Central memory CD8-positive, alpha-beta T cell (primary cell): ENCODE measurements around the gene MAP3K9.

Experiments used
- ATAC-seq: fragments of 150-1000 bp; cut with Tn5 transposase; replicated peaks from 2 replicates; pipeline ENCODE4 v1.10.0; 2022; ENCODE audit warnings: mild to moderate bottlenecking, moderate FRiP score, moderate number of reproducible peaks; ENCODE audit not compliant: poor library complexity, severe bottlenecking; ENCODE audit errors: extremely low read depth
- DNase-seq, 2 donors: peaks; one replicate each; pipeline ENCODE4 v3.0.0; 2021; ENCODE audit warnings: low spot score in 2 of 2
- H3K27ac Mint-ChIP-seq: one replicate; pipeline ENCODE4 v1.8.0; 2022; ENCODE audit warnings: low read depth, mild to moderate bottlenecking, moderate library complexity, mixed read lengths
- H3K27me3 Mint-ChIP-seq: one replicate; pipeline ENCODE4 v1.8.0; 2022; ENCODE audit warnings: mixed read lengths
- H3K36me3 Mint-ChIP-seq: one replicate; pipeline ENCODE4 v1.8.0; 2022; ENCODE audit warnings: mild to moderate bottlenecking, moderate library complexity, mixed read lengths; ENCODE audit not compliant: insufficient read depth
- H3K4me1 Mint-ChIP-seq: one replicate; pipeline ENCODE4 v1.8.0; 2022; ENCODE audit warnings: mixed read lengths
- H3K4me3 Mint-ChIP-seq: one replicate; pipeline ENCODE4 v1.8.0; 2022; ENCODE audit warnings: mild to moderate bottlenecking, moderate library complexity, mixed read lengths
- H3K9me3 Mint-ChIP-seq: one replicate; pipeline ENCODE4 v1.8.0; 2022; ENCODE audit warnings: mixed read lengths

Gene MAP3K9

DNA sequence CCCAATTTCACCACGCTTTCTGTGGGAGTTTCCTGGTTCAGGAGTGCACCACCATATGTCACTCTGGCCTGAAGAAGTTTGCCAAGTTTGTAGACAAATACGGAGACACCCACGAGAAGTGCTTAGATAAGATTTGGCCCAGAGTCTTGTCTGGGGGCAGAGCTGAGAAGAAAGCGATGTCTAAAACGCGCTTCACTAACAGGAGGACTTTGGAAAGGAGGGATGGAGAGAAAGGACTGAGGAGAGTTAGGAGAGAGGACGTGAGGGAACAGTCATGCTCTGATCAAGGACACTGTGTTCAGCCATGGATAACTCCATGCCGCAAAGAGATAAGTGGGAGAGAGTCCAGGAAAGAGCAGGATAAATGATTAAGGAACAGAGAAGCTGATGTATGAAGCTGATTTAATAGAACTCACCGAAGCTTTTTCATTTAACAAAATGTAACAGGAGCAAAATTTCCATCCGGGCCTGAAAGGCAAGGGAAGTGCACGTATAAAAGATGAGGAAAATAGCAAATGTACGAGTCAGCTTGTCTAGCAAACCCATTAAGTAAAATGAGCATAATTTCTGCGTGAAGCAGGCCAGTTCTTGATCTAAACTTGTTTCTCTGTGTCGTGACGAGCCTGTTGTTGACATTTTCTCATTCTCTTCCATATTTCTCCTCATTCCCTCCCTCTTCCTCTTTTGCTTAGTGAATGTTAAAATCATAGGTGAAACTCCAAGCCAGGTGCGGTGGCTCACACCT, 23.4 kb upstream of the MAP3K9 start:
- no peak overlapping the region for H3K27ac Mint-ChIP-seq

DNA sequence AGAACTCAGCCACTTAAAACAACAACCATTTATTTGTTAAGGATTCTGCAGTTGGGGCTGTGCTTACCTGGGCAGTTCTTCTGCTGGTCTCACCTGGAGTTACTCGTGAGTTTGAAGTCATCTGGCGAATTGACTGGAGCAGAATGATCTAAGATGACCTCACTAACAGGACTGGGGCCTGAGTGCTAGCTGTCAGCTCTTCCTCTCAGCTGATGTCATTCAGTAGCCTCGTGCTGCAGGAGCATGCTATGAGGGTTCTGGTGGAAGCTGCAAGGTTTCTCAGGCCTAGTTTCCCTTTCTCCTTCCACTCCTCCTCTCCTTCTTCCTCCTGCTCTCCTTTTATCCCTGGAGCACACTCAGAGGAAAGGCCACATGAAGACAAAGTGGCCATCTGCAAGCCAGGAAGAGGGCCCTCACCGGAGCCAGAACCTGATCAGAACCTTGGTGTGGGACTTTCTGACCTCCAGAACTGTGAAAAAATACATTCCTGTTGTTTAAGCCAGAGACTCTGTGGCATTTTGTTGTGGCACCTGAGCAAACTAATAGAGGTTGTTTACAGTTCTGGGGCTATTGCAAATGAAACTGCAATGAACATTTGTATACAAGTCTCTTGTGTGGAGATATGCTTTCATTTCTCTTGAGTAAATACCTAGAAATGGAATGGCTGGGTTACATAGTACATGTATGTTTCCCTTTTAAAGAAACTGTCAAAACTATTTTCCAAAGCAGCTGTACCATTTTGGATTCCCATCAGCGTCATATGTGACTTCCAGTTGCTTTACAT, 21.9 kb upstream of the MAP3K9 start:
- H3K36me3 Mint-ChIP-seq = no peaks in the 10 kb centered on the region
- no peaks in the 10 kb centered on the region for H3K27me3 Mint-ChIP-seq
- no peak overlapping the region for H3K27ac Mint-ChIP-seq
- peaks cover 5% of the 10 kb centered on the region for H3K9me3 Mint-ChIP-seq
- no peaks in the 10 kb centered on the region for H3K4me1 Mint-ChIP-seq
- H3K4me3 Mint-ChIP-seq = no peak overlapping the region
- DNase-seq (no peak), ATAC-seq (no peak)

More for the DNA sequence above, 23.4 kb upstream of the MAP3K9 start:
- DNase-seq = no peak
- Mint-ChIP-seq H3K4me3 (no peak overlapping the region), H3K36me3 (no peaks in the 10 kb centered on the region), H3K4me1 (no peaks in the 10 kb centered on the region), H3K27me3 (no peaks in the 10 kb centered on the region), H3K9me3 (peaks cover 5% of the 10 kb centered on the region)
- ATAC-seq = no peak

DNA sequence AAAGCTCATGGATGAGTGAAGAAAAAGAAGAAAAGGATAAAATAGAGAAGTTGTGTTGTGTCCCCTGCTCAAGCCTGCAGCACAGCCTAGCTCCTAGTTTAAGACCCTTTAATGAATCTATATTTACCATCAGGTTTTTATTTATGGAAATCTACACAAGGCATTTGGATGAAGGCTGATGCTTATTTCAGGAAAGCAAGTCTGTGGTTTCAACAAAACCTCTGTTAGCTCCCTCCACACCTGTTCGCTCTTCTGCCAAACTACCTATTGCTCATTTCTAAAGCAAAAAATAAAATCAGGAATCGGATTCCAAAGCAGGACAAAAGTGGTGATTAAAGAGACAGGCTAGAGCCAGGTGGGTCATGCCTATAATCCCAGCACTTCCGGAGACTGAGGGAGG, 18.9 kb upstream of the MAP3K9 start:
- Mint-ChIP-seq H3K27ac (no peak overlapping the region), H3K36me3 (no peaks in the 10 kb centered on the region), H3K4me1 (peaks cover 4% of the 10 kb centered on the region), H3K27me3 (peaks cover 6% of the 10 kb centered on the region), H3K4me3 (no peak overlapping the region), H3K9me3 (no peaks in the 10 kb centered on the region)
- ATAC-seq = no peak
- DNase-seq = no peak

DNA sequence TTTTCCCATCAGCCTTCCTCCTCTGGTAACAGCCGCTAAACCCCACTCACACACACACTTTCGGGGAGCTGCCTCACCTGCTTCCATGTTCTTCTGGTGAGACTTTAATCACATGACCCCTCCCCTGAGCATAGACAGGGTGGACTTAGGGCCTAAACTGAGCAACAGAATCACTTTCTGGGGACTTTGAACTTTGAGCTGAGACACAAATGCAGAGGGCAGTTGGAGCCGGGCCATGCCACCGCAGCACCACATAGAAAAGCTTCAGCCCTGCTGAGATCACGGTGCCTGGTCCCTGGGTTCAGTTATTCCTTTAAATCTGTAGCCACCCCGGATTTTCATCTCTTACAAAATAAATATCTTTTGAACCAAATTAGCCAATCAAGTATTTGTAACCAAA, 18.4 kb upstream of the MAP3K9 start:
- no peak for DNase-seq
- no peak overlapping the region for H3K27ac Mint-ChIP-seq
- ATAC-seq = no peak
- no peak overlapping the region for H3K4me3 Mint-ChIP-seq
- peaks cover 2% of the 10 kb centered on the region for H3K36me3 Mint-ChIP-seq
- no peaks in the 10 kb centered on the region for H3K9me3 Mint-ChIP-seq
- H3K4me1 Mint-ChIP-seq = peaks cover 9% of the 10 kb centered on the region
- H3K27me3 Mint-ChIP-seq = peaks cover 10% of the 10 kb centered on the region

DNA sequence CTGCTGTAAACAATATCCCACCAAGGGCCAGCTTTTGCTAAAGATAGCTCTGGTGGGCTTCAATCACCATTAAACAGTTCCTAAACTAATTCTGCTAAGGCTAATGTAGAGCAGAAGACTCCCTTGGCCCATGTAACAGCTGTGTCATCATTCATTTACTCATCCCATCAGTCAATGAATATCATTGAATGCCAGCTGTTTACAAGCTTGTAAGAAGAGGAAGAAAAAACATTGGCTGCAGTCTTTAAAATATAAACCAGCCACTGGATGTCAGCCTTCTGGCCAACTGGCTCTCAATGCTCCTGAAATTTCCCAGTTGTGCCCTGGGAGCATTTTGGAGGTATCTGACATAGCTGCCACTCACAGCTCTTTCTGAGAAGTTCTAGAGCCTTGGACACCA, 18.0 kb upstream of the MAP3K9 start:
- ATAC-seq (no peak), DNase-seq (no peak)
- Mint-ChIP-seq H3K36me3 (peaks cover 3% of the 10 kb centered on the region), H3K27ac (no peak overlapping the region), H3K9me3 (no peaks in the 10 kb centered on the region), H3K4me3 (no peak overlapping the region), H3K27me3 (peaks cover 13% of the 10 kb centered on the region), H3K4me1 (peaks cover 12% of the 10 kb centered on the region)

DNA sequence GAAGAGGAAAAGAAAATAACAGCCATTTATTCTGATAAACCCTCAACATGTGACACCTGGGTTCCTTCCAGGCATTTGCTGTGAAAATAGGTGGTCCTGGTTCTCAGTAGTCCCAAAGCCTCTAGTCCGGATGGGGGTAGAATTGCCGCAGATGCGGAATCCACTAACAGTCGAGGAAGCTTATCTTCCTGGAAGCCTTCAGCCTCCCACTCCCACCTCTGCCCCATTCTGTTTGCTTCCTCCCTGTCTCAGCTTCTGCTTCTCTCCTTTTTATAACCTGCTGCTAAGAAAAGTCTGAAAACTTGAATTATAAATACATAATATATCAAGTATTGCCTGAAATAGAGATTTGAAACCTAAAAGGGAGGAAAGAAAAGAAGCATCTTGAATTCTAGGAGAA, 14.0 kb upstream of the MAP3K9 start:
- Mint-ChIP-seq H3K4me3 (peak overlapping the region; percentile 87), H3K9me3 (no peaks in the 10 kb centered on the region), H3K27me3 (peaks cover 20% of the 10 kb centered on the region), H3K36me3 (peaks cover 6% of the 10 kb centered on the region), H3K4me1 (peaks cover 12% of the 10 kb centered on the region), H3K27ac (no peak overlapping the region)
- ATAC-seq (no peak), DNase-seq (no peak)

DNA sequence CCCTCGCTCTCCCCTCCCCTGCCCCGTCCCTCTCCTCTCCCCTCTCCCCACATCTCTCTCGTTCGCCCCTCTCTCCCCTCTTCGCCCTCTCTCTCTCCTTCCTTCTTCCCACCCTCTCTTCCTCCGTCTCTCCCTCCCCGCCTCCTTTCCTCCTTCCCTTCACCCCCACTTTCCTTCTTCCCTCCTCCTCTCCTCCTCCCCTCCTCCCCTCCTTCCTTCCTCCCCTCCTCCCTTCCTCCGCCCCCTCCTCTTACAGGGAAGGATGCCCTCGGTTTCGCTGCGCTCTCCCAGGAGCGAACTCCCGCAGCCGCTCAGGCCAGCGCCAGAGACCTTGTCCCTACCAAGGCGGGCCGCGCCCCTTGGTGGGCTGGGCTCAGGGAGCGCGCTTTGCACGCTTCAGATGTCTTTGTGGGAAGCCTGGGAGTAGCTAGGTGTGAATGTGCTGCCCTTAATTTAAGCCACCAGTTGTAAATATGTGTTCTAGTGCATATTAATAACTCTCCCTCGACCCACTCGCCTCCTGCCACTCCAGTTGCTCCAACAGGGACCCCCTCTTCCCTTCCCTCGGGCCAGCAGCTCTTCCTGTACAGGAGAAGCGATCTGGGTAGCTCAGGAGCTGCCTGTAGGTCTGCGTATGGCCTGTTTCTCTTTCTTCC, 13.3 kb upstream of the MAP3K9 start:
- Mint-ChIP-seq H3K27me3 (peaks cover 20% of the 10 kb centered on the region), H3K4me3 (peak overlapping the region; percentile 87), H3K27ac (peak overlapping the region; percentile 74), H3K9me3 (no peaks in the 10 kb centered on the region), H3K4me1 (peaks cover 16% of the 10 kb centered on the region), H3K36me3 (peaks cover 7% of the 10 kb centered on the region)
- DNase-seq (no peak), ATAC-seq (no peak)

DNA sequence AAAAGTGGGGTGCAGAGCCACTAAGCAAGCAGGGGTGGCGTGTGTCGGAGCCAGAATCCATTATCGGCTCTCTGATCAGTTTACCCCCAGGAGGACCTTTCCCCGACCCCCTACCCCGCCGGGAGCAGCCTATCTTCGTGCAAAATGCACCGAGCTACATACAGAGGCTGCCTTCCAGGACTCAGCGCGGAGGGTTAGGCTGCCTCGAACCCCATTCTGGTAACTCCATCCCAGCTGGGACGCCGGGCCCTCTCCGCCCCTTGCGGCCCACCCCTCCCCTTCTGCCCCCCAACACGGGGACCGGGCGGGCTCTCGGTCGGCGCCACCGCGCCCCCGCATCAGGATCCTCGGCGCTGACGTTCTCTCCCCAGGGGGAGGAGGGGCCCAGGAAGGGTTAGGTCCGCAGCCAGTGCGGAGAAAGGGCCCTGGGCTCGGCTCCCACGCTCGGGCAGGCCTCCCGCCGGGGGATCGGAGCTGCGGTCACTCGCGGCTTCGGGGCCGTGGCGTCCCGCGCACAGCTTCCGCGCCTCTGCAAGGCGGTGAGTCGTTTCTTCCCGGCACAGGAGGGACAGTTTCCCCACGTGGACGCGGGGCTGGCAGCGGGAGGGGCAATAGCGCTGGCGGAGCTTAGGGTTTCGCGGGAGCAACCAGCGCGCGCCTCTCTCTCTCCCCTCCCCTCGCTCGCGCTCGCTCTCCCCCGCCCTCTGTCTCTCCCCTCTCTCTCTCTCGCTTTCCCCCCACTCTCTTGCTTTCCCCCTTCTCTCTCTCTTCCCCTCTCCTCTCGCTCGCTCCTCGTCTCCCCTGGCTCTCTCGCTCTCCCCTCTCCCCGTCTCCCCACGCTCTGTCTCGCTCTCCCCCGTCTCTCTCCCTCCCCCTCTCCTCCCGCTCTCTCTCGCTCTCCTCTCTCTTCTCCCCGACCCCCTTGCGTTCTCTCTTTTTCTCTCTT, 12.5 kb upstream of the MAP3K9 start:
- Mint-ChIP-seq H3K27ac (peak overlapping the region; percentile 74), H3K27me3 (peaks cover 20% of the 10 kb centered on the region), H3K4me3 (peak overlapping the region; percentile 87), H3K36me3 (peaks cover 8% of the 10 kb centered on the region), H3K4me1 (peaks cover 17% of the 10 kb centered on the region), H3K9me3 (no peaks in the 10 kb centered on the region)
- DNase-seq (peak in 1 of 2 donors; percentile 17), ATAC-seq (peak; percentile 55)

DNA sequence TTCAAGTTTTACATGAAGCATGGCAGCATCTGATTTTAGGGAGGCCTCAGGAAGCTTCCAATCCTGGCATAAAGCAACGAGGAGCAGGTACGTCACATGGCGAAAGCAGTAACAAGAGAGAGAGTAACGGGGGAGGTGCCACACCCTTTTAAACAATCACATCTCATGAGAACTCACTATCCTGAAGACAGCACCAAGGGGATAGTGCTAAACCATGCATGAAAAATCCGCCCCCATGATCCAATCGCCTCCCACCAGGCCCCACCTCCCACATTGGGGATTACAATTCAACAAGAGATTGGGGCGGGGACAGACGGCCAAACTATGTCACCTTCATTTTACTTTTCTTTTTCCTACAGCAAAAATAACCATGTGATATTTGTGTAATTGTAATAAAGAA, 7.2 kb upstream of the MAP3K9 start:
- Mint-ChIP-seq H3K9me3 (no peaks in the 10 kb centered on the region), H3K4me3 (no peak overlapping the region), H3K27ac (no peak overlapping the region), H3K4me1 (peaks cover 5% of the 10 kb centered on the region), H3K36me3 (peaks cover 2% of the 10 kb centered on the region), H3K27me3 (peaks cover 7% of the 10 kb centered on the region)
- ATAC-seq (no peak), DNase-seq (no peak)

DNA sequence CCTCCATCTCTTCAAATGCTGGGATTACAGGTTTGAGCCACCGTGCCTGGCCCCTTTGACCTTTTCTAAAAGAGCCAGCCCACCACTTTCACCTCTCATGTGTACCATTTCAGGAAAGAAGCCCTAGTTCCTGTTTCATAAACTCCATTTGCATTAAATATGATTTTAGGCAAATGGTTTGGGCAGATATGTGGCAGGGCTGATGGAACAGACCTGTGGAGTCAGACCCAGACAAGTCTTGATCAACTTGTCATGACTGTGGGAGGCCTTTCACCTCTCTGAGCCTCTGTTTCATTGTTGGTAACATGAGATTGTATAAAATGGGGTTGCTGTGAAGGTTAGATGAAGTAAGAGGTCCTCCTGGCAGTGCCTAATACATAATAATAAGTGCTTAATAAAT, 5.2 kb upstream of the MAP3K9 start:
- Mint-ChIP-seq H3K36me3 (peaks cover 4% of the 10 kb centered on the region), H3K4me1 (peaks cover 5% of the 10 kb centered on the region), H3K4me3 (no peak overlapping the region), H3K9me3 (no peaks in the 10 kb centered on the region), H3K27me3 (peaks cover 5% of the 10 kb centered on the region), H3K27ac (no peak overlapping the region)
- ATAC-seq (no peak), DNase-seq (no peak)

DNA sequence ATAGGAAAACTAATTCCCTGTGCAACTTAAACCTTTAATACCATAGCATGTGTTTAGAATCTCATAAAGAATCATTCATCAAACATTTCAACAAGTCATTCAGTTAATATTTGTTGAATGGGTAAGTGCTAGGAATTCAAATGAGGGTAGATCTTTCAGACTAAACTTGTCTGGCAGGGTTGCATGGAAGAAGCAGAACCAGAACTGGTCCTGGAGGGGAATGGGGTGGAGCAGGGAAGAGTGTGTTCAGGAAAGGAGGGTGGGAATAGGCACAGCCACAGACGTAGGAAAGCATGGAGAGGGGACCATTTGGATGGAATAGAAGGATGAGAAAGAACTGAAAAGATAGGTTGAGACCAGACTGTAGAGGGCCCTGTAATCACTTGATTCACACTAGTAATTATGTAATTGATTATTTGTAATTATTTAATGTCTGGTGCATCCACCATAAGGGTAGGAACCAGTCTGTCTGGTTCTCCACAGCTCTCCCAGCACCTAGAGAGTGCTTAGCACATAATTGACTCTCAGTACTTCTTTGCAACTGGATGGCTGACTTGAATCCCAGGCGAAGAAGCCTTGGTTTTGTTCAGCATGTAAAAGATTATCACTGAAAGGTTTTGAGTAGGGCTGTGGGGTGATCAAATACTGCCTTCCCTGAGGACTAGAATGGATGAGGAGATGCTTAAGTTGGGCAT, 3.0 kb upstream of the MAP3K9 start:
- no peak overlapping the region for H3K27ac Mint-ChIP-seq
- H3K9me3 Mint-ChIP-seq = no peaks in the 10 kb centered on the region
- peaks cover 6% of the 10 kb centered on the region for H3K4me1 Mint-ChIP-seq
- H3K36me3 Mint-ChIP-seq = peaks cover 7% of the 10 kb centered on the region
- no peak for ATAC-seq
- H3K4me3 Mint-ChIP-seq = no peak overlapping the region
- no peaks in the 10 kb centered on the region for H3K27me3 Mint-ChIP-seq
- DNase-seq = no peak
